HG02763 (cell line): ENCODE results near the gene TEAD3.
"Not testable (repeated sequence)": the region's sequence is repeated elsewhere in the genome, so short reads cannot be mapped to it uniquely, and the experiment has no call there.

Experiments used
- ATAC-seq: cut with Tn5 transposase; IDR thresholded peaks from one replicate; pipeline ENCODE4 v1.9.1; 2021; ENCODE audit warnings: mild to moderate bottlenecking, moderate library complexity; ENCODE audit not compliant: unreplicated experiment

TEAD3 gene

DNA sequence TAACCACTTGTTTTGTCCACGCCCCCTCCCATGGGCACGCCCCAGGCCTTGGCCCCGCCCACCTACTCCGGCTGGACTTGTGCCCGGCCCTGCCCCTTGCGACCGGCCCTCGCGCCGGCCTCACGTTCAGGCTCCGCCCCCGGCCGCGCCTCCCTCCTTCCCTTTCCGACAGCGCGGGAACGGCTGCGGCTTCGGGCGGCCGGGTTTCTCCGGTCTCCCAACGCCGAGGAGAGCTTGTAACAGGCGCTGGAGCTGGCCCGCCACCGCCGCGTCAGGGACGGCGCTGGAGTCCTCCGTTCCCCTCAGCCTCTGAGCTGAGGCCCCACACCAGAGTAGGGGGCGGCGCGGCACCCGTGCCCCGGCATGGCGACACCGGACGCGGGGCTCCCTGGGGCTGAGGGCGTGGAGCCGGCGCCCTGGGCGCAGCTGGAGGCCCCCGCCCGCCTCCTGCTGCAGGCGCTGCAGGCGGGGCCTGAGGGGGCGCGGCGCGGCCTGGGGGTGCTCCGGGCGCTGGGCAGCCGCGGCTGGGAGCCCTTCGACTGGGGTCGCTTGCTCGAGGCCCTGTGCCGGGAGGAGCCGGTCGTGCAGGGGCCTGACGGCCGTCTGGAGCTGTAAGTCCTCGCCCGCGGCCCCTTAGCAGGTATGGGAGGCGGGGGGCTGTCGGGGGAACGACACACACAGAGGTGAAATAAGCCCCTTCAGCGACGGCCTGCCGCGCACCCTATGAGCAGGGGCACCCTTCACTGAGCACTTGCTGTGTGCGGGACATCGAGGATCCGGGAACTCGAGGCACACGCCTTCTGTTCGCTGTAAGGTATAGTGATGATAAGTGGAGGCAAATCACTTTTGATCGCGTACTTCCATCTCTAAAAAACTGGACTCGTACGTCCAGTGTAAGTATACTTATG is 44.4 kb downstream of the TEAD3 start, which contains the start of gene FANCE:
TSS of gene FANCE (plus strand) at position 156 of the 908 bp plus-strand sequence. CDS start at position 364, 208 bp downstream.
- peak; percentile 85 for ATAC-seq

DNA sequence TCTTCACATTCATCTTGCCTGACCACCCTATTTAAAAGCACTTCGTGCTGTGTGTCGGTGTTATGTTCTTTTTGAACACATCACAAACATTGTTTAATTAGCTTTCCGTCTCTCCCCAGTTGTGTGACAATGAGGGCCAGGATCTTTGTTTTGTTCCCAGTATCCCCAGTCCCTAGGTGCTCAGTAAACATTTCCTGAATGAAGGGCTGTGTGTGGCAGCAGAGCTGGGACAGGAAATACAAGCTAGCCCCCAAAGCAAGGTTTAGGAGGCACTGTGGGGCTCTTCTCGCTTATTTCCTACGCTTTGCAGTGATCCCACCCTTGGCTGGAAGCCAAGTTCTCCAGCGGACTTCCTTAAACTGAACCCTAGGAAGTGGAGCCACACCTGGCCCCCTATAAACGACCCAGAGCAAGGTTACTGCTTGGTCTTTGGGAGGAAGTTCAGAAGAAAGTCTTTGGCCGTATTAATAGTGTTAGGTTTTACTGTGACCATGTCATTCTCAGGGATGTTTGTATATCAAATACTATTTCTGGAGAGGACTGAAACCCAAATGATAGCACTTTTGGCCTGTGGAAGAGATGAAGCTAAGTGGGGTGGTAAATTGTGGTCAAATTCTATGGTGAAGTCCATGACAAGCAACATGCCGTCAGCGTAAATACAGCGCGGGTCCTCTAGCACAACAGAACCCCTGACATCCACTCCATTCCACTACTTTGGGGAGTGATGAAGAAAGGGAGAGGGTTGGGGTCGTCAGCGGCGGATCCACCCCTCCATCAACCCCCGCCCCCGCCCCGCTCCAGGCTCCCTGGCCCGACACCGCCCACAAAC is 45.3 kb downstream of the TEAD3 start:
- ATAC-seq = peak; percentile 6

DNA sequence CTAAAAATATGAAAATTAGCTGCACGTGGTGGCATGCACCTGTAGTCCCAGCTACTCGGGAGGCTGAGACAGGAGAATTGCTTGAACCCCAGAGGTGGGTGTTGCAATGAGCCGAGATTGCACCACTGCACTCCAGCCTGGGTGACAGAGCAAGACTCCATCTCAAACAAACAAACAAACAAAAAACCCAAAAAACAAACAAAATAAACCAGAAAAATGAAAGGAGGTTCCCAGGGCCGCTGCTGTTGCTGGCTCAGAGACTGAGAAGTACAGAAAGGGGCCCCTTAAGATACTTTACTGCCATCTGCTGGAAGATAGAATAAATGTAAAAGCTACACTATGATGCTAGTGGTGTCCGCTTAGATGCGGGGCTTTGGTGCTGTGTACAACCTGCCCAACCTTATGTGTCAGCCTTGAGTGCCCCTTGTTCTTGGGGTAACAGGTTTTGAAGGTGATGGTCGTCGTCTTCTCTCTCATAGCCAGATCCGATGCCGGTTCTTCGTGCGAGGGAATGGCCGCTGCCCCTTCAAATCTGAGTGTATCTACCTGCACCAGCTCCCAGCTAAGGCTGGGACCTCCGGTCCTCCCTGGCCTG is 47.5 kb downstream of the TEAD3 start:
- ATAC-seq = no peak

DNA sequence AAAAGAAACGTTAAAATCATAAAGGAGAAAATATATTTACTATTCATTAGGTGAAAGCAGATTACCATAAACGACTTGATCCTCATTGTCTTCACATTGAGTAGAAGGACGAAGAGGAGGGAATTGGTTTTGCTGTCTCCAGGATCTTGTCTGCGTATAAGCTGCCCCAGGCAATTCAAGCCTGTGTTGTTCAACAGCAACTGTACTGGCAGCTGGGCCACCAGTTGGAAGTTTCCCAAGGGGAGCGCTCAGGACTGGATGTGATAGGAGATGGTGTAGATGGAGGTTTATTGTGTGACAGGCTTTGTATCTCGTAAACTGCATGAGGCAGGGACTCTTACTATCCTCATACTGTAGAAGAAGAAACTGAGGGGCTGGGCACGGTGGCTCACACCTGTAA is 48.7 kb downstream of the TEAD3 start:
- ATAC-seq = no peak

DNA sequence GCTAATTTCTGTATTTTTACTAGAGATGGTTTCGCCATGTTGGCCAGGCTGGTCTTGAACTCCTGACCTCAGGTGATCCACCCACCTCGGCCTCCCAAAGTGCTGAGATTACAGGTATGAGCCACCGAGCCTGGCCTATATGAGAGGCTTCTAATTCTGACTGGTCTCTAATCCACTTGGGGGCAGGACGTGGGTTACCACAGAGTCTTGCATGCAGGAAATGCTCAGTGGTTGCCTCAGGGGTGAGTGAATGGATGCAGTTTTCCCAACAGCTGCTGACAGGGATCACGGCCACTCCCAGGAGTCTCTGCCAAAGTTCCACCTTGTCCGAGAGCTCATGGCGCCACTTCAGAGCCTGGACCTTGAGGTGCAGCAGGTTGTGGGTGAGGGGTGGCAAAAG is 51.2 kb downstream of the TEAD3 start:
- ATAC-seq = no peak

DNA sequence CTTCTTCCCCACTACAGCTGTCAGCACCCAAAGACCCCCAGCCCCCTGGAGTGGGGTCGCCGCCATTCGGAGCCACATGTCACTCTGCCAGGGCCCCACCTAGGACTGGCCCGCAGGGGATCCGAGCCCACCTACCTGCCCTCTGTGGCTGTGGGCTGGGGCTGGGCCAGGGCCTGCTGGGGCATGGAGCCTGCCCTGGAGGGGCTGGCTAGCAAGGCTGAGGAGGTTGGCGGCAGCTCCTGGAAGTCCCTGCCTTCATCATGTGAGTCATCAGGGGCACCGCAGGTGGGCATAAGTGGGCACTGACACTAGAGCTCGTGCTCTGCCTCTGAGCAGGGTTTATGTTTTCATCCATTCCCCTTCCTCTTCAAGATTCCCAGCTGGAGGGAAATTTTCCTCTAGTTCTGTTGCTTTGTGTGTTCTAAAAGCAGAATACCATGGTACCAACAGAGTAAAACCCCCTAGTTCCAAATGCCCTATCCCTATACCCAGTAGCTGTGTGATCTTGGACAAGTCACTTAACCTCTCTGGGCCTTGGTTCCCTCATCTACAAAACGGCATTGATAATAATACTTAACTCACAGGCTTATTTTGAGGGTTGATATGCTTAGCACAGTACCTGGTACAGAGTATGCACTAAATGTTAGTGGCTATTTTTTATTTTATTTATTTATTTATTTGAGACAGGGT is 53.4 kb downstream of the TEAD3 start:
- no peak for ATAC-seq

DNA sequence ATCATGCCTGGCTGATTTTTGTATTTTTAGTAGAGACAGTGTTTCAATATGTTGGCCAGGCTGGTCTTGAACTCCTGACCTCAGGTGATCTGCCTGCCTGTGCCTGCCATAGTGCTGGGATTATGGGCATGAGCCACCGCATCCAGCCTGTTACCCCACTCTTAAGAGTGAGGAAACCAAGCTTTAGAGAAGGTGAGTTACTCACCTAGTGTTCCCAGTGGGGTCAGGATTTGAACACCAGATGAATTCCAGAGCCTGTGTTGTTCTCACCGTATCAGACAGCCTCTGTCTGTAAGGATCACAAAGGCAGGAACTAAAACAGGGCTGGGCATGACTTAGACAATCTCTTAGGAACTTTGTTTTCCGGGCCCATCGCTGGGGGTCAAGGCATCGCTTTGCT is 54.2 kb downstream of the TEAD3 start:
- ATAC-seq = no peak

DNA sequence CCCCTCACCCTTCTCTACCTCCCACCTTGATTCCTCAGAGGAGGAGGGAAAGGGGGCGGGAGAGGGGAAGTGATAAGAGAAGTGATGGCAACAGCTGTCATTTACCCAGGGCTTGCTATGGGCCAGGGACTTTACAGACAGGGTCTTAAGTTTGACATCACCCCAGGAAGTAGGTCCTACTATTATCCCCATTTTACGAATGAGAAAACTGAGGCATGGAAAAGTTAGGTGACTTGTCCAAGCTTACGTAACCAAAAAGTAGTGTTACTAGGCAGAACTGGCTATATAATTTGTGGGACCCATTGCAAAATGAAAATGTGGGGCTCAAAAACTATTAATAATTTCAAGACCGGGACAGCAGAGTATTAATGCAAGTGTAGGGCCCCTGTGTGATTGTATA is 55.2 kb downstream of the TEAD3 start:
- ATAC-seq = no peak

DNA sequence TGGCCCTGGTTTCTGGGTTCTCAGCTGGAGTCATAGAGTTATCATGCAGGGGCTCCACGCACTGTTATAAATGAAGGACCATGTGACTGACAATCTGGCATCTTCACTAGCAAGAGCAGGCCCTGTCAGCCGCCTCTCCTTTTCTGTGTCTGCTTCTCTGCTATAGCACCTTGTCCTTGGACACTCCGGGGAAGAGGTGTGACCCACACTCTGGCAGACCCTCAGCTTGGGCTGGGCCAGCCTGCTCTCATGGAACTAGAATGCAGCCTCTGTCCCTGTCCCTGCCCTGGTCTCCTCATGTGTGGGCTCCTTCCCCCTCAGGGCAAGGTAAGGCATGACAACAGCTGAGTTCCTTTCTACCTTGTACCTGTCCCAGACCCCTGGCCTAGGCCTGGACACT is 55.7 kb downstream of the TEAD3 start:
- no peak for ATAC-seq

DNA sequence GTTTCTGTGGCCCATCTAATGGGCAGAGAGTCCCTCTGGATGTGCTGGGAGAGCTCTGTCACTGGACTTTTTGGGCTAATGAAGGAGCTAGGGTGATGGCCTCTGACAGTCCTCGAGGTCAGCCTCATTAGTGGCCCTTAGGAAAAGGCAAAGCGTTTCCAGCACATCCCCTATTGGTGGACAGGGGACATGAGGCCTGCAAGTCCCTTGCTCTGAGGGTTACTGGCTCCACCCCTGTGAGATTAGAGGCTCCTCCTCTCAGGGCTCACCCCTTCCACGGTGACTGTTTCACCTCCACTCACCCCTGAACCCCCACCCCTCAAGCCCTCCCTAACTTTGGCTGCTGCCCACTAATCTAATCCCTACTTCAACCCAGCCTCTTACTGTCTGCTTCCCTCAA is 57.6 kb downstream of the TEAD3 start:
- ATAC-seq = no peak

DNA sequence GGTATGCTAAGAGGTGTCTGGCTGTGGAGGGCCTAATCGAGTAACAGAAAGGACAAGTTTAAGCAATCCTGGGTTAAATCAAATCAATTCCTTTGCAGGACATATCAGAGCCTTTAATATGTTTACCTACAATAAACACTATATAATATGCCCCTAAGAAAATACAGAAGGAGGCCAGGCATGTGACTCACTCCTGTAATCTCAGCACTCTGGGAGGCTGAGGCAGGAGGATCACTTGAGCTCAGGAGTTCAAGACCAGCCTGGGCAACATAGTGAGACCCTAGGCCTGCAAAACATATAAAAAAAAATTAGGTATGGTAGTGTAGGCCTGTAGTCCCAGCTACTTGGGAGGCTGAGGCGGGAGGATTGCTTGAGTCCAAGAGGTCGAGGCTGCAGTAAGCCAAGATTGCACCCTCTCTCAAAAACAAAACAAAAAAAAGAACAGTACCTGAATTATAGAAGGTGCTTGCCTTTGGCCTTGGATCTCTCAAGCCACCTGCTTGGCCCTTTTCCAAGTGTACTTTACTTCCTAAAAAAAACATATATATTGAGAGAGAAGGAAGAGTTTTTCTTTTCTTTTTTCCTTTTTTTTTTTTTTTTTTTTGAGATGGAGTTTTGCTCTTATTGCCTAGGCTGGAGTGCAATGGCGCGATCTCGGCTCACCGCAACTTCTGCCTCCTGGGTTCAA is 58.4 kb downstream of the TEAD3 start:
- ATAC-seq = not testable (repeated sequence)

DNA sequence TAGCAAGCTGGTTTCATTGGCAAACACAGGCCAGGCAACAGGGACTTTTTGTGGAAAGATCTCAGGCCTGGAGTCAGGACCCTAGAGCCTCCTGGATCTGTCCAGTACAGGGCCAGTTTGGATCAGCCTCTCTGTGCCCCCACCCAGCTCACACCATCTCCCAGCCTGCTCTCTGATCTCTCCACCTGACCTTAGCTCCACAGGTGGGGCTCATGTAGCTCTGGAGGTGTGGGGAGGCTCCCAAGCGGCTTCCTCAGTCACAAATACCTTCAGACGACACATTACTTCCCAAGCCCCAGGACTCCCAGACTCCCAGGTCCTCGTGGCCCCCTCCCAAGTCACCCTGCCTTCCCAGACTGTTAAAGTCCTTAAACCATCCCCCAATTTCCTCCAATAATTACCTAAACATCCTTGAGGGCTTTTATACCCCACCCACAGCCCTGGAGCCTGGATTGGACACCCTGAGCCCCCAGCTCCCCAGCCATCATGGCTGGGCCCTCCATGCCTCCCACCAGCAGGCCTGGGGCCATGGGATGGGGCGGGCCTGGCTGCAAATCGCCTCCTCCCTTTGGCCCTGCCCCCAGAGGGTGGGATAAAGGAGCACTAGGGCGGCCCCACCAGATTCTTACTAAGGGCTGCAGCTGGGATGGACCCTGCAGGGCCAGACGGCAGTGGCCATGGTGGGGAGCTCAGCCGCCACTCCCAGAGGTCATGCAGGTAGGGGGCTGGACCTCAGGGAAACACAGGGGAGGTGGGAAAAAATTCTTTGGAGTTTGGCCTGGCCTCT is 60.6 kb downstream of the TEAD3 start:
- no peak for ATAC-seq

DNA sequence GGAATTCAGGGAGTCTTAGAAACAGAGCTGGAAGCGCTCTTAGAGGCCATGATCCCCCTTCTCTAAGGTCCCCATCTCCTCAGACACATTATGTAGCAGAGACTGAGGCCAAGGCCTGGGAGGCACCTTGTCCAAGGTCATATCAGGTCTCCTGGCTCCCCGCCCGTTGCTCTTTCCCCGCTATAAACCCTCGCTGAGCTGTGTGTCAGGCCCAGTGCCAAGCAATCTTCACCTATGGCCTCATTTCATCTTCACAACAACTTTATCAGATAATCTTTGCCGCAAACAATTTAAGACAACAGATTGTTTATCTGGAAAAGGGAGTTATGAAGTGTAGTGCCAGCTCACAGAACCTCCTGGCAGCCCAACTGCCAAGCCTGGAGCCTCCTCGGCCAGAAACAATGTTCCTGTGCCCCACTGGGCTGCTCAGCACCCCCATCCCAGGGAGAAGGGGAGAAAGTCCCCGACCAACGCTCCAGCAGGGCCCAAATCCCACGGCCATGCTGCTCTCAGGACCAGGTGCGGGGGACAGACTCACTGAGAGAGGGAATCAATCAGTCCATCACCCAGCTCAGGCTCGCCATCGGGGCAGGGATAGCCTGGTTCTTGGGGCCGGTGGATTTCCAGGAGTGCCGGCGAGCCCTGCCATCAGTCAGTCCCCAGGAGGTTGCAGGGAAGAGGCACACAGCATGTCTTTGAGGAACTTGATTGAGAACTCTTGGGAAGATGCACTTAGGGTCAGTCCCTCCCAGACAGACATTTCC is 61.6 kb downstream of the TEAD3 start:
- no peak for ATAC-seq

DNA sequence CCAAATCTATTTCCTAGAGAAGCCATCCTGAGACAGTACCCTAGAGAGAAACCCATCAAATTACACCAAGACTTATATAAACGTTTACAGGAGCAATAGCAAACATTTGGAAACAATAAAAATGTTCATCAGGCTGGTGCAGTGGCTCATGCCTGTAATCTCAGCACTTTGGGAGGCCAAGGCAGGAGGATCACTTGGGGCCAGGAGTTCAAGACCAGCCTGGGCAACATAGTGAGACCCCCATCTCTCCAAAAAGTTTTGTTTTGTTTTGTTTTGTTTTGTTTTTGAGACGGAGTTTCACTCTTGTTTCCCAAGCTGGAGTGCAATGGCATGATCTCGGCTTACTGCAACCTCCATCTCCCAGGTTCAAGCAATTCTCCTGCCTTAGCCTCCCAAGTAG is 64.2 kb downstream of the TEAD3 start:
- not testable (repeated sequence) for ATAC-seq

DNA sequence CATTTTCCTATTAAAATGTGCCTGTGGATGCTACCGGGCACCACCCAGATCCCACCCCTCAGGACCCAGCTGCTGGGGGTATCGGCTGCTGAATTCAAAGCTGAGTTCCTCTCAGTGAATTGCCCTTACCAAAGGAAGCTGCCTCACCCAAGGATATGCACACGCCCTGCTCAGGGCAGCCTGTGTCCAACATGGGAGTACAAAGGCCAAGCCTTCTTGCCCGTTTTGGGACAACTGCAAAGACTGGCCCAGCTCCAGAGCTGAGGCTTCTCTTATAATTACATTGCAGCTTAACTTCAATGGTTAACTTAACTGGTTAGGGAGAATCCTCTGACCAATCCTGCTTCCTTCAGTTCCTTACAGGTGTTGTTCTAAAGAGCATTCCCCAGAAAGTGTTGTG is 64.6 kb downstream of the TEAD3 start:
- ATAC-seq = no peak

DNA sequence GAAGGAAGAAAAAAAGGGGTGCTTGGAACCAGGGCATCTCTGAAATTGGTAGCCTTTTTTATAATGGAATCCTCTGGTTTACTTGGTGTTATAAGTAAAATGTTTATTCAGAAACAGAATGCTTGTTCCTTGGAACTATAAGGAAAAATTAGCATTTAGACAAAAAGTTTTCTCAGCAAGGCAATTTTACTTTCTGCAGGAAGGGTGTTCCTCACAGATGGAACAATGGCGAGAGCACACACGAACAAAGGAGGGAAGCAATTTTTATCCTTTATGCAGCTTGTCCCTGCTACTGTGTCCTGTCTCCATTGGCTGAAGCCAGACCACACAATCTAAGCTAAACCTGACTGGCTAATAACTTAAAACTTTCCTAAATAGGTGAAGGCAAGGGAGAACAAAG is 67.4 kb downstream of the TEAD3 start:
- ATAC-seq = no peak

DNA sequence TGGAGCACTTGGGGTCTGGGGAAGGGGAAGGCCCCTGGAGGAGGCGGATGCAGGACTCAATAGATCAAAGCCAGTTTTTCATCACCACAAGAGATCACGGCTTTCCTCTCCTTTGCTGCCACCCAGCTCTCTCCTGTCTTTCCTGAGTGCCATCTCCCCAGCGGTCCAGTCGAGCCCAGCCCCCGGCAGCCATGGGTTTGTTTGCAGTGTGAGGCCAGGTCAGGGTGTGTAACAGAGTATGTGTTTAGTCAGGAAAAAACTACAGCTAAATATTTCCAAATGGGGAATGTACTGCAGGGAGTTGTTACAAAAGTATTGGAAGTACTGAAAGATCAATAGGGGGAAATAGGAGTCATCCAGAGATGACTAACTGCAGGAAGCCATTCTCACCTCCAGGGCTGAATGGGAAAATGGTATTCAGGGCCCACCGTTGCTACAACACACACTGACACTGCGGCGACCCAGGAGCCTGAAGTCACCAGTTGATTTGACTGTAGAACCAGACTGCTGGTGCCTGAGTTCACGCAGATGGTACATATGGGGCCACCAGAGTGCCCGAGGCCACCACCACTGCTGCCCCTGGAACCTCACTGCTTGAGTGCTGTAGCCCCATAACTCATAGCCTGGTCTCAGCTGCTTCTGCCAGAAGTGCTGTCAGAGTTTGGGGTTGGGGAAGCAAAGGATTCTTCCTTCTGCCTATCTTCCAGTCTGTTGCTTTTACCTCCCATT is 68.3 kb downstream of the TEAD3 start:
- no peak for ATAC-seq

DNA sequence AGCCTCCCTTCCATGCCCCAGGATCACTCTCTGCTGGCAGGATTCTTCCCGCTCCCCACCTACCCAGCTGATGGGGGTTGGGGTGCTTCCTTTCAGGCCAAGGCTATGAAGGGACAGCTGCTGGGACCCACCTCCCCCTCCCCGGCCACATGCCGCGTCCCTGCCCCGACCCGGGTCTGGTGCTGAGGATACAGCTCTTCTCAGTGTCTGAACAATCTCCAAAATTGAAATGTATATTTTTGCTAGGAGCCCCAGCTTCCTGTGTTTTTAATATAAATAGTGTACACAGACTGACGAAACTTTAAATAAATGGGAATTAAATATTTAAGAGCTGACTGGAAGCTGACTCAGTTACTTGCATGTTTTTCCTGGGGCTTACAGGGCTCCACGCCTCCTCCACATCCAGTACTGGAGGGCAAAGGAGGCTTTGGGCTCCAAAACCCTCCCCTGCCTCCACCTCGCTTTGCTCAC is 69.0 kb downstream of the TEAD3 start:
- no peak for ATAC-seq
